Activated CD4-positive, CD25-positive, alpha-beta regulatory T cell treated with anti-CD3 and anti-CD28 coated beads, Interleukin-2, amount 50 U/mL, for 16 hours (primary cell): Measurements from ENCODE around the gene PTGDS.
"Not testable (repeated sequence)": the region's sequence is repeated elsewhere in the genome, so short reads cannot be mapped to it uniquely, and the experiment has no call there.

ENCODE experiments used
- DNase-seq: peaks from one replicate; pipeline ENCODE4 v3.0.0-alpha.2; 2020; ENCODE audit warnings: low read depth, low spot score

Gene PTGDS

DNA sequence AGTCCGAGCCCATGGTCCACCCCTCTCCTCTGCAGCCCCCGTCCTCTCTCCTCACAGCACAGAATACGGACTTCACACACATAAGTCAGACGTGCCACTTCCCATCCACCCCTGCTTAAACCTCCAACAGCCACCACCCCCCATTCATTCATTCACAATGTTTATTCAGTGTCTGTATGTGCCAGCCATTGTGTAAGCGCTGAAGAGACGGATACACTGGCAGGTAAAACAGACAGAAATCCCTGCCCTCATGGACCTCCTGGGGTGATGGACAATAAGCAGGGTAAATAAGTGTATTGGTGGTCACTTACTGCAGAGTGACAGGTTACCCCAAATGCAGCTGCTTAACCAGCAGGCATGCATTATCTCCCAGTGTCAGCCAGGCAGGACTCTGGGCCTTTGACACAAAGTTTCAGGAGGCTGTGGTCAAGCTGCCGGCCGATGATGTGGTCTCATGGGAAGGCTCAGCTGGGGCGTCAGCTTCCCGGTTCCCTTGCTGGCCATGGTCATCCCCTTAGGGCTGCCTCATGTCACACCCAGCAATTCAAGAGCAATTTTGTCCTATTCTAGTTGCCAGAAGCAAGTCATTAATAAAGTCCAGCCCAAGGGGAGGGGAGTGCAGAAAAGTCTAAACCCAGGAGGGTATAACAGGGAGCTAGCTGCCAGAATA is 13.1 kb downstream of the PTGDS start:
- no peak for DNase-seq

- DNase-seq, result peak; percentile 83
Measured at GRCh38 chr9:136991993-136992818, 14.9 kb downstream of the PTGDS start, which contains the start of gene PAXX. Gene PAXX, plus strand, starts transcription at chr9:136992422. Its CDS starts 22 bp downstream, at chr9:136992444.

GRCh38 chr9:136992819-136993369 is 15.6 kb downstream of the PTGDS start:
- DNase-seq, result no peak

- DNase-seq, result no peak
Measured at GRCh38 chr9:136994180-136994887, 17.0 kb downstream of the PTGDS start.

GRCh38 chr9:136994888-136995230 is 17.6 kb downstream of the PTGDS start:
- no peak for DNase-seq

DNA sequence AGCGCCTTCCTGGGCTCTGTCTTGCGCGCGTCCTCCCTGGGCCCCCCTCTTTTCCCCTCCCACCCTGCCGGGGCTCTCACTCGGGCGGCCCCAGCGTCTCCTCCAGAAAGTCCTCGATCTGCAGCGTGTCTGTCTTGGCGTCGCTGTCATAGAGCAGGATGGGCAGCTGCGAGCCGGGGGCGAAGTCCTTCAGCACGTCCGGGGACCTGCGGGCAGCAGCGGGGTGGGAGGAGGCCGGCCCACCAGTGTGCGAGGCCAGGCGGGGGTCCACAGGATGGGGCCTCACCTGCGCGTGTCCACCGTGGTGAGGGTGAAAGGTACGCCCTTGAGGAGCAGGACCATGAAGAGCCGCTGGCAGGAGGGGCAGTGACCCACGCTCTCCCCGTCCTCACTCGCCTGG is 18.1 kb downstream of the PTGDS start:
- DNase-seq, result no peak

DNA sequence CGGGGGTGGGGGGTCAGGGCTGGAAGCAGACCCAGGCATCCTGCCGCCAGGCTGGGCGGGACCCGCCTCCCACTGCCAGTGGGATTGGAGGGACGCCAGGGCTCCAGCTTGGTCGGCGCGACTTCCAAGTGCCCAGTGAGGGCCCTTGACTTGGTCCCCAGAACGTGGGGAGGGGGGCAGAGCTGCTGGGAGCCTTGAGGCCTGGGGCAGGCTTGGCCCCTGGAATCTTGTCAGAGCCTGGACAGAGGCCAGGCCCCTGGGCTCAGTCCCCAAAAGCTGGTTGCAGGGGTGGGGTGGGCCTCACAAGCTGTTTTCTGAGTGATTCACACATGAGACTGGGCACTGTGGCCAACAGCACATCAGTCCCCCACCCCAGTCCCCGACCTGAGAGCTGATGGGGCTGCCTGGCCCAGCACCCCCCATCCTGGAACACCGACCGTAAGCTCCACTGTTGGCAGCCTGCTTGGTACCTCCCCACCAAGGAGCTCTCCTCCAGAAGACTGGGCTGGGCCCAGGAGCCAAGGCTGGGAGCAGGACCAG is 18.5 kb downstream of the PTGDS start:
- DNase-seq, result no peak

DNA sequence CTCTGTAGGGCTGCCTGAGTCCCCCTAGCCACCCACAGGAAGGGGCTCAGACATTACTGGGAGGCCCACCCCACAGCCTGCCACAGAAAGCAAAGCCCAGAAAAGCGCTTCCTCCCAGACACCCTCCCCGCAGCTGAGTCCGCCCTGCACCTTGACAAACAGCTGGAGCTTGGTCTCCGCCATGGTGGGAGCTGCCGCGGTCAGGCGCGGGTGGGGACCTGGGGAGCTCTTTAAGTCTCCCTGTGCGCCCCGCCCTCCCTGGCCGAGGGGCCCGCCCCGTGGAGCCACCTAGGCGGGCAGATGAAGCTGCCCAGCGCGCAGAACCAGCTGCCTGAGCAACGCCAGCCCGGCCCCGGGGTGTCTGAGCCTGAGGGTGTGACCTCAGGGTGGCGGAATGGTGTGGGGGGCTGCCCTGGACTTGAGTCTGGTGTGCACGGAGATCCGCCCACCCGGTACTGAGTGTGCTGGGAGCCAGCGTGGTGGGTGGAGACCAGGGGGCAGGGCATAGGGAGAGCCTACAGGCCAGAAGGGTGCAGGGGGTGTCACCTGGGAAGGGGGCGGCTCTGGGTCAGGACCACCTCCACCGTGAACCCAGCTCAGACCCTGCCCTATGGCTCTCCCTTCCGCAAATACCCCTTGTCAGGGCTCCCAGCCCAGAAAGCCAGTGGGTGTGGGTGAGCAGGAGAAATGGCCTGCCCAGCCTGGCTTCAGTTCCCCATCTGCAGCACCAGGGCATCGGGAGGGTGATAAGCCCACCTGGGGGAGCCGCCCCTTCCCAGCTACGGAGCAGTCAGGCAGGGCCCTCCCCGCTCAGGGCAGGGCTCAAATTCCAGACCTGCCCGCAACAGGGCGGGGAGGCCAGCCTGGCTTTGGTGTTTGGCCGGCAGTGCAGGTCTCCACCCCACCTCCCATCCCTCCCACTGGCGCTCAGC is 19.3 kb downstream of the PTGDS start, which contains the start of gene CLIC3:
CLIC3 (minus strand) TSS at position 208 of the 932 bp plus-strand sequence; CDS start at position 183, 25 bp downstream.
- DNase-seq, result no peak

DNA sequence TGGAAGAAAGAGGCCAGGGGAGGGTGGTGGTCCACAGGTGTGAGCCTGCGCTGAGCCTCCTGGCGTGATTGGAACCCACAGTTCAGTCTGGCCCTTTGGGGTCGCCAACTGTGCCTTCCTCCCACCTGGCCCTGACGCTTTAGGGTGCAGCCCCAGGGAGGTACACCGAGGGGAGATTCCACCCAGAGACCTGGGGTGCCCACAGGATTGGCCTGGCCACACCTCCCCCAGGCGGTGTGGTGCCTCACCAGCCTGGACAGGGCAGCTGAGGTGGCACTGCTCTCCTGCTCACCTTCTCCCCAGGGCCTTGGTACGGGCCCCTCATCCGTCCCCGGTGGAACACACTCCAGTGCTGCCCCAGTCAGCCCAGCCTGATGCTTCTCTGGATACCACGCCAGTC is 20.1 kb downstream of the PTGDS start:
- no peak for DNase-seq

GRCh38 chr9:136997830-136998234 is 20.5 kb downstream of the PTGDS start:
- DNase-seq, result no peak

GRCh38 chr9:137000177-137000930 is 23.1 kb downstream of the PTGDS start:
- no peak for DNase-seq

DNA sequence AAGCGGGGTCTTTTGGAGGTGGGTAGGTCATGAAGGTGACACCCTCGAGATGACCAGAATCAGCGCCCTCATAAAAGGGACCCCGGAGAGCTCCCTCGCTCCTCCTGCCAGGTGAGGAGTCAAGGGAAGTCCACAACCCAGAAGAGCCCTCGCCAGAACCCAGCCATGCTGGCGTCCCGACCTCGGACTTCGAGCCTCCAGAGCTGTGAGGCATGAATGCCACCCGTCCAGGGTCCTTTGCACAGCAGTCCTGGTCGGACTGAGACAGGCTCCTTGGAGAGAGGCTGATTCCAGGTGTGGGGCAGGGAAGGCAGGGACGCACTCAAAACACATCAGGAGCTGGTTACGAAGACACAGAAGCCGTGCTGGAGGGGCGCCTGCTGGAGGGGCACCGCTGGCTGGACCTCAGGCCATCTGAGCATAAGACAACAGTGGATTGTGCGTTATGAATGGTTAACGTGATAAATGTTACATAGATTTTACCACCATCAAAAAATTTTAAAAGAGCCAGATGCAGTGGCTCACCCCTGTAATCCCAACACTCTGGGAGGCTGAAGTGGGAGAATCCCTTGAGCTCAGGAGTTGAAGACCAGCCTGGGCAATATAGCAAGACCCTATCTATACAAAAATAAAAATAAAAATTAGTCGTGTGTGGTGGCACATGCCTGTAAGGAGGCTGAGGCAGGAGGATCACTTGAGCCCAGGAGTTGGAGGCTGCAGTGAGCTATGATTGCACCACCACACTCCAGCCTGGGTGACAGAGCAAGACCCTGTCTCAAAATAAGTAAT is 24.7 kb downstream of the PTGDS start:
- DNase-seq, result no peak

DNA sequence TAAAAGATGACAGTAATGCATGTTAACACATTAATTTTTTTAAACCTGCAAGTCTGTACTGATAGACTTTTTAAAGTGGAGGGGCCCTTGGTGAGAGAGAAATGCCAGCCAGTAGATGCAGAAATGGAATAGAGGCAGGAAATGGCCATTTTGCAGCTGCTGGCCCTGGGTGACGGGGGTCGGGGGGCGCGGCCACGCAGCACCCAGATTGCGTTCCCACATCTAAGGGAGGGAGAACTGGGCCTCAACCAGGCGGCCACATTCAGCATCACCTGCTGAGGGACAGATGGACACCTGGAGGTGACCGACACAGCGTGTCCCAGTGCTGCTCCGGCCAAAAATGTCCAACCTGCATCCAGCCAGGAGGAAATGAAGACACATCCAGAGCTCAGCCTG is 25.3 kb downstream of the PTGDS start:
- no peak for DNase-seq

- DNase-seq, result not testable (repeated sequence)
Measured at GRCh38 chr9:137004285-137004684, 27.0 kb downstream of the PTGDS start.

DNA sequence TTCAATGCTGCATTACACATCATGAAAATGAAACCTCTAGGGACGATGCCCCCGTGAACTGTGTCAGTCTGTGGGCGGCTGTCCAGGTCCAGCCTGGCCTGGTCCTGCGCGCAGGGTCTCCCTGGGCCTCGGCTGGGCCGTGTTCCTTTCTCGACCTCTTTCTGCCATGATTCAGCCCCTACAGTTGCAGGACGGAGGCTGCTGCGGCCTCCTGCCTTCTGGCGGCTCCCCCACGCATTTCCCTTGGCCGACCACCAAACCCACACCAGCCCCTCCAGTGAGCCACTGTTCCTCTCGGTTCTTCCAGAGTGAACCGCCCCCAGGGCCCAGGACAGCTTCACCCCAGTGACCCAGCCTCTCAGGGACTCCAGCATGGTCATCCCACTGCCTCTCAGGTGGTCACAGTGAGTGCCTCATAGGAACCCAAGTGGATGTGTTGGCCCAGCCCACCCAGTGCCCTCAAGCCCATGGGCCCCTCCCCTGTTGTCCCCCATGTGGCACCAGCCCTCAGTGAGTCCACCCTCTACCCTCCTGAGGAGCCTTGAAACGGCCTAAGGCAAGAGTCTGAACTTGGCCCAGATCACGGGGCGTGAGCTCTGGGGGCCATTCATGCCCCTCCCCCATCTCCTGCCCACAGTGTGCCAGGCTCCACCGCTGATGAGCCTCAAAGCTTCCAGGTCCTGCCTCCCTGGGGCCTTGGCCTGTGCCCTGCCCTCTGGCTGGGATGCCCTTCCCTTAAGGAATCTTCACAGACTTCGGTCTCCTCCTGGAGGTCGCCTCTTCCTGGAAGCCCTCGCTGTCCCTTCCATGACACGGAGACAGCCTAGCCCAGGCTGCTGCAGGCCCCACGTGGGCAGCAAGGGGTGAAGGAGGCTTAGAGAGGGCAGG is 29.1 kb downstream of the PTGDS start:
- DNase-seq, result no peak

DNA sequence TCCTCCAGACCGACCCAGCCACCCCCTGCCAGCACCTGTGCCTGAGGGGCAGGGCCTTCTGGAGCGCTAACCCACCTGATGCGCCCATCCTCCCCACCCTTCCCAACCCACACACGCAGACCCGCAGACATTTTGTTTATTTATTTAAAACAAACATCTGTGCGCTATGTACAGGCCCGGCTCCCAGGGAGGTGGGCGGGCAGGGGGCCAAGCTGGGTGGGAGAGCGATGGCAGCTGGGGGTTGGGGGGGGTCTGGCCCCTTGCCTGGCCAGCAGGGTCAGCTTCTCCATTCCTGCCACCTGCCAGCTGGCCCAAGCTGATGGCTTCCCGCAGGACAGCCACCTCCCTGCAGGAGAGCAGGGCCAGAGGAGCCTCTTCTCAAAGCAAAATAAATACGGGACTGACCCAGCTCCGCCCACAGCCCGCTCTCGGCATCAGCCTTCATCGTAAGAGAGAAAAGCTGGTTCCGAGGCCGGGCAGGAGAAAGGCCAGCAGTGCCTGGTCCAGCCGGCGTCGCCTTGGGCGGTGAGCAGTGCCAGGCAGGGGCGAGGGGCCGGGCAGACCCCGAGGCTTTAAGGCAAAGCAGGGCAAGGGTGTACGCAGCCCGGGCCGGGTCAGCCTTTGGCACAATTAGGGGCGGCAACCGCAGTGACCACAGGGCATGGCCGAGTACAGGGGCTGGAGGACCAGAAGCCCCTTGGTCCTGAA is 30.0 kb downstream of the PTGDS start:
- DNase-seq, result no peak

GRCh38 chr9:137007816-137008270 is 30.5 kb downstream of the PTGDS start:
- no peak for DNase-seq
